ENCODE data around the gene TOMM40.

- TF ChIP-seq, protein P1, sequence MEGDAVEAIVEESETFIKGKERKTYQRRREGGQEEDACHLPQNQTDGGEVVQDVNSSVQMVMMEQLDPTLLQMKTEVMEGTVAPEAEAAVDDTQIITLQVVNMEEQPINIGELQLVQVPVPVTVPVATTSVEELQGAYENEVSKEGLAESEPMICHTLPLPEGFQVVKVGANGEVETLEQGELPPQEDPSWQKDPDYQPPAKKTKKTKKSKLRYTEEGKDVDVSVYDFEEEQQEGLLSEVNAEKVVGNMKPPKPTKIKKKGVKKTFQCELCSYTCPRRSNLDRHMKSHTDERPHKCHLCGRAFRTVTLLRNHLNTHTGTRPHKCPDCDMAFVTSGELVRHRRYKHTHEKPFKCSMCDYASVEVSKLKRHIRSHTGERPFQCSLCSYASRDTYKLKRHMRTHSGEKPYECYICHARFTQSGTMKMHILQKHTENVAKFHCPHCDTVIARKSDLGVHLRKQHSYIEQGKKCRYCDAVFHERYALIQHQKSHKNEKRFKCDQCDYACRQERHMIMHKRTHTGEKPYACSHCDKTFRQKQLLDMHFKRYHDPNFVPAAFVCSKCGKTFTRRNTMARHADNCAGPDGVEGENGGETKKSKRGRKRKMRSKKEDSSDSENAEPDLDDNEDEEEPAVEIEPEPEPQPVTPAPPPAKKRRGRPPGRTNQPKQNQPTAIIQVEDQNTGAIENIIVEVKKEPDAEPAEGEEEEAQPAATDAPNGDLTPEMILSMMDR (IDR thresholded peaks at IDR 0.05), result no peak
- TF ChIP-seq POLR2A (IDR thresholded peaks at IDR 0.05), result no peak
- no peak for TF ChIP-seq EP300 (IDR thresholded peaks at IDR 0.05)
Measured at GRCh38 chr19:44847144-44848035, 43.7 kb upstream of the TOMM40 start.
